Activated CD4-positive, CD25-positive, alpha-beta regulatory T cell treated with anti-CD3 and anti-CD28 coated beads, Interleukin-2, amount 50 U/mL, for 16 hours (primary cell): ENCODE data around the gene PLN.

ENCODE experiments used
- DNase-seq: peaks from one replicate; pipeline ENCODE4 v3.0.0-alpha.2; 2020; ENCODE audit warnings: low read depth, low spot score

Gene PLN

GRCh38 chr6:118537574-118537973 is 10.5 kb upstream of the PLN start:
- no peak for DNase-seq

- no peak for DNase-seq
These were observed 5.7 kb upstream of the PLN start for GRCh38 chr6:118542184-118542952.

GRCh38 chr6:118544105-118544504 is 4.0 kb upstream of the PLN start:
- no peak for DNase-seq

GRCh38 chr6:118546164-118546879 is 1.8 kb upstream of the PLN start:
- no peak for DNase-seq

GRCh38 chr6:118546880-118547218 is 1.2 kb upstream of the PLN start:
- no peak for DNase-seq

- DNase-seq = no peak
These were observed 517 bp downstream of the PLN start for GRCh38 chr6:118548613-118549012.

- DNase-seq = peak; percentile 5
These were observed 3.3 kb downstream of the PLN start for GRCh38 chr6:118551063-118552053.

- no peak for DNase-seq
These were observed 5.0 kb downstream of the PLN start for GRCh38 chr6:118553132-118553531.

GRCh38 chr6:118554698-118555097 is 6.6 kb downstream of the PLN start:
- no peak for DNase-seq

- DNase-seq = no peak
These were observed 10.5 kb downstream of the PLN start for GRCh38 chr6:118558464-118559217.

GRCh38 chr6:118559659-118560058 is 11.6 kb downstream of the PLN start:
- DNase-seq = no peak

- no peak for DNase-seq
These were observed 14.2 kb downstream of the PLN start for GRCh38 chr6:118562248-118562647.

GRCh38 chr6:118562959-118563358 is 14.9 kb downstream of the PLN start:
- DNase-seq = no peak

GRCh38 chr6:118565311-118565960 is 17.3 kb downstream of the PLN start:
- no peak for DNase-seq

- no peak for DNase-seq
These were observed 19.9 kb downstream of the PLN start for GRCh38 chr6:118567974-118568373.

- DNase-seq = no peak
These were observed 21.4 kb downstream of the PLN start for GRCh38 chr6:118569498-118569897.

- no peak for DNase-seq
These were observed 23.0 kb downstream of the PLN start for GRCh38 chr6:118571121-118571520.

- DNase-seq = no peak
These were observed 26.2 kb downstream of the PLN start for GRCh38 chr6:118574051-118574865.

GRCh38 chr6:118577972-118578371 is 29.9 kb downstream of the PLN start:
- DNase-seq = no peak

- DNase-seq = no peak
These were observed 30.5 kb downstream of the PLN start for GRCh38 chr6:118578617-118579016.
